GM21737 (cell line): ENCODE measurements around the gene MEF2D.

Experiments used
- ATAC-seq: cut with Tn5 transposase; IDR thresholded peaks from one replicate; pipeline ENCODE4 v1.9.1; 2021; ENCODE audit warnings: mild to moderate bottlenecking, moderate library complexity; ENCODE audit not compliant: unreplicated experiment

Gene MEF2D

DNA sequence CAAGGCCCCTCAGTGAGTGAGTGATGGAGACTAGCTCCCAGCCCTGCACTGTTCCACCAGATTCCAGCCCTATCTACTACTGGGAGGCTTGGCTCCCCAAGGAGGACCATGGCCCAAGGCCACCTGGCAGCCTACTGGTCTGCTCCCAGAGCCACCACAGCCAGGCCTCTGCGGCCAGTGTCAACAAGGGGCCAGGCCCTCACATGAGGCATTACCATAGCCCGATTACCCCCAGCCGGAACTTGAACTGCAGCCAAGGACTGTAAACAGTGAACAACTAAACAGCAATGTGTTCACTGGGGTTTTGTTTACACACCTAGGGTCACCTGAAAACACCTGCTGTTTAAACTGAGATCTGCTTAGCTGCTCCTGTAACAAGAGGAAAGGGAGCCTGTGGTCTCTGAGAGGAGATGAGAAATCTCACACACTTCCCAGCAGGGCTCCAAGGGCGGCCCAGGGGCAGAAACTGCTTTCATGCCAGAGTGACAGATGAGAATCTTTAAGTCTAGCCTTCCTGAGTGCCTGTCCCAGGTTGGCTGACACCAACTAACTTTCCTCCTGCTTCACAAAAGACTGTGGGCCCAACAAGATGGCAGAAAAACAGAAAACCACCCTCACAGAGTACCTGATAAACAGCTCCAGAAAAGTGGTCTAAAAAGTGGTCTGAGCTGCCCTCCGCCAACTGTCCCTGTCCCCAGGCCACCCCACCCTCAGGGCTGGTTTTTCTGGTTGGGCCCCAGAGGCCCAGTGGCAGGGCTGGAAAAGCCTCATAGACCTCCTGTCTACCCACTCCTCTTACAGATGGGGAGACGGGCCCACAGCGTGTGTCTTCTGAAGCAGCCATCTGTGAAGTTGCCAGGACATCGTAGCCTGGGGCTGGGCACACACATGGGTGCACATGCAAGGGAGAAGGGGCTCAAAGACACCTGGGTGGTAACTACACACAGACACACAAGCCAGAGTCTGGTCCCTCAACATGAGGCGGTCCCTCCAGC is 28.8 kb downstream of the MEF2D start:
- no peak for ATAC-seq

DNA sequence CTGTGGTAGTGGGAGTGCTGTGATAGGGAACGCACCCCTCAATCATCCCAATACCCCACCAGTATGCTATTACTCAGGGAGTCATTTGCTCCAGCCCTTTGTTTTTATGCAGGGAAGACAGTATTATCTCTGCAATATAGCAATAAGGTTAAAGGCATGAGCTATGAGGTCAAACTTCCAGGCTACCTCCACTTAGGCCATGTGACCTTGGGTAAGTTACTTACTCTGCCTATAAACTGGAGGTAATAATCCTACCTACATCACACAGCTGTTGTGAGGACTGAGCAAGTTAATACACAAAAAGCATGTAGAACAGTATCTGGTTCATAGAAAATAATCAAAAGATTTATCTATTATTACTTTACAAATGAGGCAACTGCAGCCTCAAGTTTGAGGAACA is 30.1 kb downstream of the MEF2D start:
- ATAC-seq = no peak

DNA sequence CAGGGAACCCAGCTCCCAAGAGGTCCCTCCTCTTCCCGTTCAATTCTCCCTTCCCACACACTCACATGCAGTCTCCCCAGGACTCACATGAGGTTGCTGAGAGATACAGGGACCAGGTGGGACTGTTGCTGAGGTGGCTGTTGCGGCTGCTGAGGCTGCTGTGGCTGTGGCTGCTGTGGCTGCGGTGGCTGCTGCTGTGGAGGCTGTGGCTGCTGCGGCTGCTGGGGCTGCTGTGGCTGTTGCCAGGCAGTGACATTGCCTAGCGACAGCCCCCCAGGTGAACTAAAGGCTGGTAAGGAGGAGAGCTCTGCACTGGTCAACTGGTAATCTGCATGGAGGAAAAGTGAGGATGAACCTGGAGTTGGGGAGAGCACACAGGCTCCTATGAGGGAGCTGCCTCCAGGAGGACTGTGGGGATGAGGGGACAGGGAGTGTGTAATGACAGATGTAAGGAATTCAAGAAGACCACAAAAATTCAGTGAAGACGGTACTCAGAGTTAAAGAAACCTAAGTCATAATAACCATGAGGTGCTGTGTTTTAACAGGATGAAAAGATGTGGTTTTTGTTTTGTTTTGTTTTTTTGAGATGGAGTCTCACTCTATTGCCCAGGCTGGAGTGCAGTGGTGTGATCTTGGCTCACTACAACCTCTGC is 31.8 kb downstream of the MEF2D start:
- no peak for ATAC-seq

DNA sequence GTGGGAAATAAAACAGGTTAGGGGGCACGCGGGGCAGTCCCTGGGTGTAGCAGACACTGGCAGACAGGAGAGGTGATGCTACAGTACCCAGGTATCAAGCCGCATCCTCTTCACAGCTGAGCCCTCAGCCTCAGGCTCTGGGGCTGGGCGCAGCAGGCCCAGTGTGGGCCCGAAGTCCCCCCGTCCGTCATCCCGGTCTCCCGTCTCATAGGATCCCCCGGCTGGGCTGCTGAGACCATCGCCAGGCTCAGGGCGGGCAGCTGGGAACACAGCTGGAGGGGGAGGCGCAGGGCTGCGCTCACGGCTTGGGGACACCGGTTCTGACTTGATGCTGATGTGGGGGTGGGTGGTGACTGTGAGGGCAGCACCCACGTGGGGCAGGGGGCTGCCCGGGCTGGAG is 32.7 kb downstream of the MEF2D start:
- no peak for ATAC-seq

DNA sequence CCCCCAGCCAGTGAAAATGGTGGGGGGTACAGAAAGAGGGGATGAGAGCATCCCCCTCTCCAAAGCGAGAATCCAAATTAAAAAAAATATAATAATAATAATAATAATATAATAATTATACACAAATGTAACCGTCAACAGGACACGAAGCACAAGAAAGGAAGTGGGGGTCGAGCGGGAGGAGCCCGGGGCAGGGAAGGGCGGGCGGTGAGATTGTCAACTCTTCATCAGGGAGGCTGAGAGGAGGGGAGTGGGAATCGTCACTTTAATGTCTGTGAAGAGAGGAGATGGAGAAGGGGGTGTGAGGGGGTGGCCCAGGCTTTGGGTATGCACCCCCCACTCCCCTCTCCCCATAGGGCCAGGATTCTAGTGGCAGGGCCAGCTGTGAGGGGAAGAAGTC is 33.2 kb downstream of the MEF2D start:
- ATAC-seq = no peak

DNA sequence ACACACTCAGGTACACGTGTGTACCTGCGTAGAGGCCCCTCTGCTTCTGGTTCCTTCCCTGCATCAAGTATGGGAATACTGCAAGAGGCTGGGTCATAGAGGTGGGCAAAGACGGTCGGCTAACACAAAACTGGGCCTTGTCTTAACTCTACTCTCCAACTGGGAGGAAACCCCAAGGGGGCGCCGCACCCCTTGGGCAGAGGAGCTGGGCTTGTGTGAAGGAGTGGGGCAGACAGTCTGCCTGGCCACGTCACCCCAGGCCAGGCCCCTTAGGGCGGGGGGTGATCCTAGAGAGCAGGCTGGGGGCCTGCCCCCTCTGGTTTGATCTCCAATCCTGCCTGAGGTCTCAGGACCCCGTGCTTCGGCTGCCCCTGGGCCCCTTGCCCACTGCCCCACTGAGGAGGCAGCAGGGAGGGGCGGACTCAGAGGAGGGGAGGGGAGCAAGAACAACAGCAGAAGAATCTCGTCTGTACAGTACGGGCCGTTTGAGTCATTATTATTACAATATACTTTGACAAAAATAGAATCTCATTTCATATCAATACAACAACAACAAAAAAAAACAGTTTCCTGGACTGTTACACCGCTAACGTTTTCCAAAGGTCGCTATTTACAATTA is 34.7 kb downstream of the MEF2D start:
- ATAC-seq = no peak

DNA sequence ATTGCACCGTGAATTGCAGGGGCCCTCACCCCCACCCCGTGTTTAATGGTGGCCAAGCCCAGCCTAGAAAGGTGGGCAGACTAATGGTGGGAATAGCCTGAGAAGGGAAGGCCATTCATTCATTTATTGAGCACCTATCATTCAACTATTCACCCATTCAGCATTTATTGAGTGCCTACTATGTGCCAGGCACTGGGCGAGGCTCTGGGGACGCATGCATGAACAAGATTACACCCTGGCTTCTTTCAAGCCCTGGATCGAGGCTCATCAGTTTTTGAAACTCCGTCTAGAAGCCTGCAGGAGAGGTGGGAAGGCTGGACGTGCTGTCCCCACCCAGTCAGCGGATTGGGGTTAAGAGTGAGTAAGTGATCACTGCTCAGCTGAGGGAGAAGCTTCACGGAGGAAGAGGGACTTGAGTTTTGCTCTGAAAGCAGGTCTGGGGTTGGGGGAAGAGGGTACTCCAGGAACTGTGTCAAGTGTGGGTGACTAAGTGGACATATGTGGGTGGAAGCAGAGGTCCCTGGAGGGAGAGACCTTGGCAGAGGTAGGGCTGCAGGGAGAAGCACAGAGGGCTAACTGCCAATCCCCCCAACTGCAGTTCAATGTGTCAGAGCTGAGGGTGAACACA is 35.6 kb downstream of the MEF2D start:
- no peak for ATAC-seq

DNA sequence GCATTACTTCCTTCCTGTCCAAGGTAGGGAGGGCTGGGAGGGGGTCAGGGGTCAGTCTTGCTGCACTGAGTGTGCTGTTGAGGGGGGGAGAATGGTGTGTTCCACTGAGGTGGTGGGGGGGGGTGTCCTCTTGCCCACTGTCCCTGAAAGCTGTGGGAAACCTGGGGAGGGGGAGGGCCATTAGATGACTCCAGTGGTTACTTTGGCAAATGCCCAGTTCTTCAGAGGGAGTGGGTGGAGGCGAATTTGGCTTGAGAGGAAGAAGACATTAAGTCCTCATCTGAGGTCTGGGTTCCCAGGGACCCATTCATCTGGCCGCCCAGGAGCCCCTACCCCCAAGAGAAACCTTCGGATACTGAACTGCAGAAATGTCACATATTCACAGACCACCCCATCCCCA is 36.2 kb downstream of the MEF2D start:
- no peak for ATAC-seq

DNA sequence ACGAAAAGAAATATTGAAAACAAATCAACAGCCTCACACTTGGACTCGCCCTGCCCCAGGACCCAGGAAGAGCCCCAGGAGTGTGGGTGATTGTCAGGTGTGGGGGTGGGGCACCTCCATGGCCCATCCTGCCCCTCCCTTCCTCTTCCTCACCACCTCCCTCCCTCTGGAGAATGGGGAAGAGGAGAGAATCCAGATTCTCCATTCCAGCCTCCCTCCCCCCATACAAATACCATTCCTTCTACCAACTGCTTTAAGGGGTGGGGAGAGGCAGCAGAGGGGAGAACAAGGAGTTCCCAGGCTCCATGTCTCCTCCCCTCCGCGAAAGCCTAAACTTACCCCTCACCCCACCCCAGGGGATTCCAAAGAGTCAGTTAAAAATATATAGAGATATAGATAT is 36.7 kb downstream of the MEF2D start:
- ATAC-seq = no peak

DNA sequence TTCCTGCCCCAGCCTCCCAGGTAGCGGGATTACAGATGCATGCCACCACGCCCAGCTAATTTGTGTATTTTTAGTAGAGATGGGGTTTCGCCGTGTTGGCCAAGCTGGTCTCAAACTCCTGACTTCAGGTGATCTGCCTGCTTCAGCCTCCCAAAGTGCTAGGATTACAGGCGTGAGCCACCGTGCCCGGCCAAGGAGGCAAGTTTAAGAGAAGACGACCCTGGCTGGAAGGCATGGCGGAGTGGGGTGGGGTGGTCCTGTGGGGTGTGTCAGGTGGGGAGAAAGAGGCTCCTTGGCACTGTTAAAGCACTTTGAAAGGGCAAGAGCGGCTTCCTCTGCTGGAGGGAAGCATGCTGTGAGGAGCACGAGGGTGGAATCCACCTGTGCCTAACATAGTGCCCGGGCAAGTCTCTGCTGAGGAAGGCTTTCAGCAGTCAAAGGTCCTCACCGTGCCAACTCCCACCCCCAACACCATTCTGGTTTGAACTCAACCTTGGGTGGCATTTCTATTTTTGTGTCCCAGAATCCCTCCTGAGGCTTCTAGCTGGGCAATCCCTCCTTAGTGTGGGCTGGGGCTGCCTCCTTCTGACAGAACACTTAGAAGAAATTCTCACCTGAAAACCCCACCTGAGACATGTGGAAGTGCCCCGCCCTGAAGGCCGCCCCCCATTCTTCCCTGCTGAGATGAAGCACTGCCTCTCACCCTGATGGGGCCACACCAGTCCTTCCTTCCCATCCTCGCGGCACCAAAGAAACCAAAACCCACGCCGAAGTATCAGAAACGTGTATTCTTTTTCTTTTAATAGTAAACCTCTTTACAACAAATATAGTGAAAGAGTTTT is 37.4 kb downstream of the MEF2D start:
- no peak for ATAC-seq

DNA sequence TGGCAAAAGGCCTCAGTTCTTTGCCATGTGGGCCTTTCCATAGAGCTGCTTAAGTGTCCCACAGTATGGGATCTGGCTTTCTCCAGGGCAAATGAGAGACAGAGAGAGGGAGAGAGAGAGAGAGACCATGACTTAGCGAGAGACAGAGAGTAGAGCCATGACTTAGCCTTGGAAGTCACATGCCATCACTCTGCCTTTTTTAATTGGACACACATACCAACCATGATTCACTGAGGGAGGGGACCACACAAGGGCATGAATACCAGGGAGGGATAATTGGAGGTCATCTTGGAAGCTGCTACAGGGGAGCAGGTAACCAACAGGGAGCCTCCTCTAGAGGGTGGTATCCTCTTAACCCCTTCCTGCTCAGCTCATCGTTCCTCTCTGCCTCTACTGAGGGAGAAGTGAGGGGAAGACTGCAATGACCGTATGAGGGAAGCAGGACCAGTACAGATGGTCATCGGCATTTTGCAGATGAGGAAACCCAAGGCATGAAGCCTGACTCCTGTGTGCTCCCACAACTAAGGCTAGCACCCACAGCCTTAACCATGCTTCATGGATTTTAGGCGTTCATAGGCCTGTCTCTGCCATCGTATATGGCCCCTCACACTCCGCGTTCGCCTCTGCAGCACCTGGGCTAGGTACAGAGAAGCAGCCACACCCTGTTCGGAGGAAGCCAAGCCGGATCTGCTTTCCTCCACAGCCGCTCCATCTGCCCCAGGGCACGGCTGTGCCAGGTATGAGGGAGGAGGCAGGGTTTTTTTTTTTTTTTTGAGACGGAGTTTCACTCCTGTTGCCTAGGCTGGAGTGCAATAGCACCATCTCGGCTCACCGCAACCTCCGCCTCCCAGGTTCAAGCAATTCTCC is 38.6 kb downstream of the MEF2D start:
- ATAC-seq = no peak

DNA sequence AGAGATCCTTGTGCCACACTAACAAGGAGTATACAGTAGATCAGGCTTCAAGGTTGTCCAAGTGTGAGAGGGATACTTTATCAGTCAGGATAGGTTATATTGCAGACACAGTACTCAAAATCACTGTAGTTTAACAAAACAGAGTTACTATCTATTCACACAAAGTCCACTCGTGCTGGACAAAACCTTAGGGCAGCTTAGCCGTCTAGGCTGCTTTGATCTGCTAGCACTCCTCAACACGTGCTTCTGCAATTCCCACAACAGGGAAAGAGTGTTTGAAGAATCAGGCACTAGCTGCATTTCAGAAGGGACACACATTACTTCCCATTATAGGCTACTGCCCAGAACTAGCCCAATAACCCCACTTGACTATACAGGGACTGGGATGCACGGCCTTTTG is 39.5 kb downstream of the MEF2D start:
- no peak for ATAC-seq

DNA sequence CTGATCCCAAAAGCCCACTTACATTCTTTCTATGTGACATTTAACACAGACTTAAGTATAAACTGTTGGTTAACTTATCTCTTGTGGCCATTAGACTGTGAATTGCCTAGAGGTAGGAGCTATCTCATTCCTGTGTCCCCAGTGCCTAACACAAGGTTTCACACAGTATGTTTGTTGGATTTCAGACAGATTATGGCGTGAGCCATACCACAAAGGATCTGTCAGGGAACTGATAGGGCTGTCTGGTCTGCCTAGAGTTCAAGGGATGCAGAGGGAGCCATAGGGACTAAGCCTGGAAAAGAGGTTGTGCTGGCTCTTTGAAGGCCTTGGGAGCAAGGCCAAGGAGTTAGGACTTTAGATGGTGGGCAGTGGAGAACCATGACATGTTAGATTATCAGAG is 40.0 kb downstream of the MEF2D start:
- no peak for ATAC-seq

DNA sequence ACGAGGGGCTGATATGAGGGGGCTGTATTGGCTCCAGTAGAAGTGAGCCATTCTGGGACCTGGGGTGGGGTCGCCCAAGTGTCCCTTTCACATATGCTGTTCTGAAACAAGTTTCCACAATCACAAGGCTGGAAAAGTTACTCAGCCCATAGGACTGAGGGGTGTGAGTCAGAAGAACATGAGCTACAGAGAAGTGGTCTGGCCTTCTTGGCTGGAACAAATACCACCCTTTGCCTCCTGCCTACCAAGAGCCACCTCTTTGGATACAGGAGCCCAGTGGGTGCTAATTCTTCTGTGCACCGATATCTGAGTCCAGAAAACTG is 42.4 kb downstream of the MEF2D start:
- no peak for ATAC-seq

DNA sequence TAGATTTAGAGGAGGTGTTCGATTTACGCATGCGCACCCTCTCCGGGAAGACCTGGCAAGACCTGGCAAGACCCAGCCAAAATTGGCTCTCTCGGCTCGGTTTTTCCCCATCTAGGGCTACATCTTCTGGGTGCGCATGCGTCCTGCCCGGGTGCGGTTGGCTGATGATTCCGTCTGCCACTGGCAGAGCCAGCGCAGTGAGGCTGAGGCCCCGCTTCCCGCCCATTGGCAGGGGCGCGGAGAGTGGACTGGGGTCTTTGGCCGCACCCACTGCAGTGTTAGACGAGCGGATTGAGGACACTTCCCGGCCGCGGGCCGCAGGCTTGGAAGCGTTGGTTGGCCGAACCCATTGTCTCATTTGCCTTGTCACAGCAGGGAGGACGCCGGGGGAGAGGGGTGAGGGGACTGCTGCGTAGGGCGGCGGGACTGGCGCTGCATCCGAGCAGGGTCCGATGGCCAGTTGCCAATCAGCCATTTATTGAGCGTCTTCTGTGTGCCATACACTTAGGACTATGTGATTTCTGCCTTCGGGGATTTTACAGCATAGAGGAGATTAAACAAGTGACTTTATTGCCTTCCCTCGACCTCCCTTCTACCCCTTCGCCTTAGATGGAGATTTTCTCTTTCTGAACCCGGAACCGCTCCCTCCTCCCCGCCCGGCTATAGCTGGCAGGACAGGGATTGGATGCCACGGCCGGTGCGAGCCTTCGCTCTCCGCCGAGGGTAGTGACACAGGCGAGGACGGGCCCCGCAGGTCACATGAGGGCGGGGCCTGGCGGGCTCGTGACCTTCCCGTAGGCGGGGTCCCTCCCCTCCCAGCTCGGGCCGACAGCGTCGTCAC is 43.7 kb downstream of the MEF2D start:
- ATAC-seq = peak; percentile 68

DNA sequence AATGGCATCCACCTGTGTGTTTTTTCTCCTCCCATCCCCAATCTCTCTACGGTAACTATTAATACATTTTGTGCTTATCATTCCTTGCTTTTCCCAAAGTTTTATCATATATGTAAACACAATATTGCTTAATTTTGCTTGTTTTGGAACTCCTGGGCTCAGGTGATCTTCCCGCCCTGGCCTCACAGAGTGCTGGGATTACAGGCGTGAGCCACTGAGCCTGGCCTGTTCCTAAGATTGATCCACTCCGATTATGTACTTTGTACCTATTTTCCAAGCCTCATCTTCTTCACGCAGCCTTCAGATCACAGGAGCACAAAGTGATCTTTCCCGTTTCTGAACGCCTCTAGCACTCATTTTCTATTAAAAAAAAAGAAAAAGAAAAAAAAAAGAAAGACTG is 45.2 kb downstream of the MEF2D start:
- no peak for ATAC-seq

DNA sequence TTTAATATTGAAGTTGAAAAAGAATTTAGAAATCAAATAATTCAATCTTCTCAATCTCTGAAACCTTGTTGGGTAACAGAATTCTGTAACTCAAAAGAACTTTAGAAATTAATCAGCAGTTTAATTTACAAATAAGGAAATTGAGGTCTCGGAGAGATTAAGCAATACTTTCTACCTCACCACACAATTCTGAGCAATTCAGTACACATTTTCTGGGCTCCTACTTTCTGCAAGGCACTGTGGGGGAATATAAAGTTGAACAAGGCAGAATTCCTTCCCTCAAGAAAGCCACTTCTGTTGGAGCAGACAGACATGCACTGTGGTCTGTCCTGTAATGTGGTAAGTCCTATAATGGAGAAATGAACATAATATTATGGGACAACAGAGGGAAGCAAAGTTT is 47.7 kb downstream of the MEF2D start:
- ATAC-seq = no peak

DNA sequence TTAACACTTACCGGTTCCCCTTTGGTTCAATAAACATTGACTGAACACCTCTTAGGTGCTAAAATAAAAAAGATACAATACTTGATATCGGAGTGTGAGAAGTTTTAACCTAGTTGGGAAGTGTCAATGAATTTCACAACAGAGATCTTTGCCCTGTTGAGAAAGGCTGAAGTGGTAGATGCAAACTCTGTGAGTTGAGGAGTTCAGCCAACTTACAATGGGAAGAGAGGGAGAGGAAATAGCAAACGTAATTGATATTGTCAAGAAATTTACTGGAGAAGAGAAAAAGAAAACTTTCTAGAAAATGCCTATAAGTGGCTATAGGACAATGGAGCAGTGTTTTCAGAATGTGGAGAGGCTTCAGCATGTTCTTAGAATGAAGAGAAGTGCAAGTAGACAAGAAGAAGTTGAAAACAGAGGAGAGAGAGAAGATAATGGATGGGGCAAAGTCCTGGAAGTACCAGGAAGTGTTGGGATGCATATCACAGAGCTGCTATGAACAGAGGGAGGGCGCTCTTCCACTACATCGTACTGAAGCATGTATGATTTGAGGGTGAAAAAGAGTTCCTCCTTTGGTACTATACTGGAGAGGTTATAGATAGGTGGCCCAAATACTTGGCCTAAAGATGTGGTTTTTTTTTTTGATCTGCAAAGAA is 48.9 kb downstream of the MEF2D start:
- no peak for ATAC-seq
